NOMO-1 (cell line): ENCODE measurements around the gene MYOG.

Experiments used
- DNase-seq, 2 experiments: peaks; one replicate each; lab custom pipeline; 2025; ENCODE audit not compliant: unreplicated experiment in 2 of 2; lab: John Stamatoyannopoulos, UW

The MYOG gene

DNA sequence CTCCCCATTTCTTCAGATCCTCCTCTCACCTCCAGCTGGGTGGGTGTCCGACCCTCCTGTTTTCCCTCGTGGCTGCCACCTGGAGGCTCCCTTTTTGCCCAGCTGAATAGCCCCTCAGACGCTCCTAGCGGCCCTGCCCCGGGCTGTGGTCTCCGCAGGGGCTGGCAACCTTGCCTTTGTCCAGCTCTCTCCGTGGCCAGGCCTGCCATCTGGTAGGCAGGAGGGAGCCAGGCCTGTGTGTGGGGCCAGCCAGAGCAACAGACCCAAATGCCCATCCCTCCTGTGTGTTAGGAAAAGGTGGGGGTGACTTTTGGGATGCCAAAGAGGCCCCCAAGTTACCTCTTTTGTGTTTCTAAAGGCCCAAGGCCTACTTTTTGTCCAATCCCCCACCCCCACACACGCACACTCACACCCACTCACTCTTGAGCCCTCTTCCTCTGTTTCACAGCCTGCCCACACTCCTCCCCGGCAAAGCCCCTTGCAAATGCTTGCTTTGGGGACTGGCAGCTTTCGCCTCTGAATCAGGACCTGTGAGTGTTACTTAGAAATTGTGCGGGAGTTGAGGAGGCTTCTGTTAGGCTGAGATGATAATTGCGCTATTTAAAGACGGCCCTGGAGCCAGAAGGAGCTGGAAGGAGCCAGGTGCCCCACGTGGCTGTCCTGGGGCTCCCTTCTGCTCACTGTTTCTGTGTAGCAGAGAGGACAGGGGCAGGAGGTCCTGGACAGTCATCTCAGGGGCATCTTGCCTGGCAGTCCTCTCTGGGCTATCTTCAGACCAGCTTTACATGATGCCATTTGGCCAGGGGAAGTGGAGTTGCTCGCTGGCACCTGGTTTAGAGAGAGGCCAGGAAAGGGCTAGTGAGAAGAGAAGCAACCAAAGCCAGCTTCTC, 50.5 kb downstream of the MYOG start:
- no peak for DNase-seq

- DNase-seq = no peak
These were observed 51.2 kb downstream of the MYOG start for GRCh38 chr1:203034422-203035110.

DNA sequence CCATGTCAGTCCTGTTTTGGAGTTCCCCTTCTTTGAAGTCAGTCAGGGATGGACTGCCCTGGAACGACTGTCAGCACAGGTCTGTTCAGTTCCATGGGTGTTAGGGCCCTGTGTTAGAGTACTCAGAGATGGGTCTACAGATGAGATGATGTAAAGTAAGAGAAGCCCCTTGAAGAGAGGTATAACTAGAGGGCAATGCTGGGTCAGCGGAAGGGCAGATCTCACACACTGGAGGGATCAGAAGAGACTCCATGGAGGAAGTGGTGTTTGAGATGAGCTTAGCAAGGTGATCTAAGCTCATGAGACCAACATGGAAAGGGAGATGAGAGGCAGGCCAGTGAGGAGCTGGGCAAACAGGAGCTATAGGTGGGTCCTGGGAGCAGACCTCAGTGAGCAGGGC, 51.9 kb downstream of the MYOG start:
- DNase-seq = no peak

DNA sequence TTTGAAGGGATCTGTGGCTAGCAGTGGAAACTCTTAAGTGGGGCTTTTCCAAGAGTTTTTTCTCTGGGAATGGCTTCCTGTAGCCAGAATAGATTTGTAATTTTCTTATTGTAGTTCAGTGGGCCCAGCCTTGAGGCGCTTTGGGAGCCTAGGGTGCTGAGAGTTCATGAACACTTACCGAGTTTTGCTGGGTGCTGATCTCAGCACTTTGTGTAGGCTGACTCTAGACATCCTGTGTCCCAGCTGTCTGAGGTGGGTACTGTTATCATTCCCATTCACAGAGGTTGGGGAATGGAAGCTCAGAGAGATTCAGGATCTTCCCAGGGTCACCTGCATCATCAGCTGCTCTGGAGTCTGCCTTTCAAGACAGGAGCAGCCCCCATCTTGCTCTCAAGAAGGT, 52.5 kb downstream of the MYOG start:
- no peak for DNase-seq
